Liver (tissue), 9 donors: Measurements from ENCODE around the gene PCDHA6. TPM values are rescaled to one million over a fixed set of nuclear protein-coding genes. Genes with fewer than 3 reads are reported as not detected.
"Not testable (repeated sequence)": the region's sequence is repeated elsewhere in the genome, so short reads cannot be mapped to it uniquely, and the experiment has no call there.

ENCODE experiments used
- DNase-seq: peaks from one replicate; pipeline ENCODE4 v3.0.0-alpha.2; 2017; ENCODE audit warnings: low spot score
- H3K27ac ChIP-seq, 2 donors: one replicate each; pipeline ENCODE4 v1.7.0; 2013; ENCODE audit warnings: inconsistent platforms in 2 of 2, low read length in 2 of 2, control low read depth in 1 of 2, low read depth in 1 of 2, mild to moderate bottlenecking in 1 of 2
- H3K27me3 ChIP-seq, 4 donors: one replicate each; pipeline versions ENCODE4 v1.6.1 to v1.7.0; 2013; ENCODE audit warnings: low read length in 3 of 4, inconsistent platforms in 1 of 4, mild to moderate bottlenecking in 1 of 4, moderate library complexity in 1 of 4; ENCODE audit not compliant: control insufficient read depth in 4 of 4, insufficient read depth in 4 of 4
- H3K36me3 ChIP-seq, 4 donors: one replicate each; pipeline versions ENCODE4 v1.6.1 to v1.7.0; 2013; ENCODE audit warnings: low read length in 3 of 4, mild to moderate bottlenecking in 3 of 4, low read depth in 1 of 4, moderate library complexity in 1 of 4; ENCODE audit not compliant: control insufficient read depth in 4 of 4, insufficient read depth in 3 of 4
- H3K4me1 ChIP-seq, 4 donors: one replicate each; pipeline versions ENCODE4 v1.6.1 to v1.7.0; 2013; ENCODE audit warnings: low read length in 3 of 4, mild to moderate bottlenecking in 3 of 4, moderate library complexity in 1 of 4; ENCODE audit not compliant: control insufficient read depth in 4 of 4, insufficient read depth in 4 of 4
- H3K4me3 ChIP-seq, 3 donors: one replicate each; pipeline versions ENCODE4 v1.6.1 to v1.7.0; 2013; ENCODE audit warnings: low read length in 3 of 3, control low read depth in 1 of 3, low read depth in 1 of 3, mild to moderate bottlenecking in 1 of 3
- H3K9ac ChIP-seq, 2 donors: one replicate each; pipeline ENCODE4 v1.7.0; 2013; ENCODE audit warnings: low read length in 2 of 2, mild to moderate bottlenecking in 2 of 2, moderate library complexity in 2 of 2, control low read depth in 1 of 2, low read depth in 1 of 2
- H3K9me3 ChIP-seq, 4 donors: one replicate each; pipeline versions ENCODE4 v1.6.1 to v1.7.0; 2013; ENCODE audit warnings: low read length in 3 of 4; ENCODE audit not compliant: control insufficient read depth in 4 of 4
- EGR1 ChIP-seq, 2 donors: IDR thresholded peaks; 2 replicates each; pipeline ENCODE4 v1.6.1; 2016 to 2018; ENCODE audit warnings: antibody characterized with exemption in 2 of 2, low read depth in 2 of 2
- FOXA1 ChIP-seq: IDR thresholded peaks from 2 replicates; pipeline ENCODE4 v1.6.1; 2016; ENCODE audit warnings: antibody characterized with exemption
- FOXA2 ChIP-seq: IDR thresholded peaks from 2 replicates; pipeline ENCODE4 v1.6.1; 2016; ENCODE audit warnings: antibody characterized with exemption
- GABPA ChIP-seq, 2 donors: IDR thresholded peaks in 1 of 2; conservative IDR thresholded peaks in 1 of 2; 2 replicates each; pipeline ENCODE4 v1.6.1; 2016; ENCODE audit warnings: antibody characterized with exemption in 2 of 2, mild to moderate bottlenecking in 1 of 2, moderate library complexity in 1 of 2
- HNF4G ChIP-seq: IDR thresholded peaks from 2 replicates; pipeline ENCODE4 v1.6.1; 2016; ENCODE audit warnings: antibody characterized with exemption
- JUND ChIP-seq, 2 donors: IDR thresholded peaks; 2 replicates each; pipeline ENCODE4 v1.6.1; 2016; ENCODE audit warnings: antibody characterized with exemption in 2 of 2
- NR2F2 ChIP-seq: IDR thresholded peaks from 2 replicates; pipeline ENCODE4 v1.6.1; 2016; ENCODE audit warnings: antibody characterized with exemption
- RAD21 ChIP-seq, 2 donors: IDR thresholded peaks; 2 replicates each; pipeline ENCODE4 v1.6.1; 2016; ENCODE audit warnings: antibody characterized with exemption in 2 of 2, mild to moderate bottlenecking in 2 of 2
- WGBS: extraction: QIAGEN DNeasy Blood & Tissue Kit; methylation state at CpG from one replicate; pipeline ENCODE4 v1.1.7; 2013; 5-methylcytosine and 5-hydroxymethylcytosine counted together
- polyA plus RNA-seq, 2 donors: library from polyadenylated mRNA; stranded (reverse) in 1 of 2; unstranded in 1 of 2; fragments of 200-250 nt in 1 of 2; fragments of >200 nt in 1 of 2; fragmentation: Nextera tagmentation in 1 of 2; extraction: Ambion mirVana in 1 of 2; gene quantifications; one replicate each; pipeline versions ENCODE4 v1.2.1 to v1.2.3, GENCODE V29; 2013 to 2015
- total RNA-seq, 2 donors: library from RNA; depleted of rRNA; stranded (reverse); fragments of >200 nt; gene quantifications; one replicate each; pipeline ENCODE4 v1.2.3, GENCODE V29; 2014
- TF ChIP-seq, protein P1 (sequence below): fragments of 150-350 bp; IDR thresholded peaks from 2 replicates; pipeline ENCODE4 v1.5.1; 2017; ENCODE audit warnings: improper control_type of control experiment, low read depth, low read length; ENCODE audit not compliant: missing input control
- TF ChIP-seq, protein P2 (sequence below): IDR thresholded peaks from 2 replicates; pipeline ENCODE4 v1.6.1; 2016; ENCODE audit warnings: antibody characterized with exemption, mild to moderate bottlenecking
- donor health status: healthy.
- donor health status: healthy.
- donor health status: healthy.
- donor health status: healthy.
- donor health status: healthy.

PCDHA6 gene
- total and polyA plus RNA-seq, 4 donors = 0.02 to 0.08 TPM; not detected in 2

DNA sequence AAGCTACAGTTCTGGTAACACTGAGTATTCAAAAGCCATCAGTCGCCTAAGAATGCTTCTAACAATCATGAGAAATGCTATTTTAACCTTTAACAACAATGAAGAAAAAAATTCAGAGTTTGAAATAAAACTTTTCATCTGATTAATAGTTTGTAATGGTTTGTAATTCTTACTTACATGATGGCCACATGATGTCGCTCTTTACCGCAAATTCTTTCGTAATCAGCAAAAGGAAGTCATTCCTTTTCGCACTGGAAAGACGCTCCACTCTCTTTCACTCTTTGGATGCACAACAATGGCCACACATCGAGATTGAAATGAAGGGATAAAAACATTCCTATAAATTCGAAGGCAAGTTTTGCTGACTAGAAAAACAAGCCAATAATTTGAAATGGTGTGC is 6.2 kb downstream of the PCDHA6 start, which contains the start of gene PCDHA7:
Gene PCDHA7 (plus strand): TSS at position 277 of the 400 bp plus-strand sequence. CDS start 115 bp downstream, at position 392.
- Histone ChIP-seq H3K36me3 (no peaks in the 10 kb centered on the region), H3K27me3 (peaks cover 0 to 9% (median 3%) of the 10 kb centered on the region in 4 donors), H3K4me3 (peak within 1 kb of the TSS in 1 of 3 donors; percentile 8), H3K27ac (no peak within 1 kb of the TSS), H3K9me3 (peaks cover 13 to 27% (median 20%) of the 10 kb centered on the region in 4 donors), H3K9ac (no peak within 1 kb of the TSS), H3K4me1 (no peaks in the 10 kb centered on the region)
- WGBS = 10% methylated on average over 8 of the region's 8 CpGs
- DNase-seq = no peak
- TF ChIP-seq JUND (IDR thresholded peaks at IDR 0.05) = no peak
- TF ChIP-seq, protein P1, sequence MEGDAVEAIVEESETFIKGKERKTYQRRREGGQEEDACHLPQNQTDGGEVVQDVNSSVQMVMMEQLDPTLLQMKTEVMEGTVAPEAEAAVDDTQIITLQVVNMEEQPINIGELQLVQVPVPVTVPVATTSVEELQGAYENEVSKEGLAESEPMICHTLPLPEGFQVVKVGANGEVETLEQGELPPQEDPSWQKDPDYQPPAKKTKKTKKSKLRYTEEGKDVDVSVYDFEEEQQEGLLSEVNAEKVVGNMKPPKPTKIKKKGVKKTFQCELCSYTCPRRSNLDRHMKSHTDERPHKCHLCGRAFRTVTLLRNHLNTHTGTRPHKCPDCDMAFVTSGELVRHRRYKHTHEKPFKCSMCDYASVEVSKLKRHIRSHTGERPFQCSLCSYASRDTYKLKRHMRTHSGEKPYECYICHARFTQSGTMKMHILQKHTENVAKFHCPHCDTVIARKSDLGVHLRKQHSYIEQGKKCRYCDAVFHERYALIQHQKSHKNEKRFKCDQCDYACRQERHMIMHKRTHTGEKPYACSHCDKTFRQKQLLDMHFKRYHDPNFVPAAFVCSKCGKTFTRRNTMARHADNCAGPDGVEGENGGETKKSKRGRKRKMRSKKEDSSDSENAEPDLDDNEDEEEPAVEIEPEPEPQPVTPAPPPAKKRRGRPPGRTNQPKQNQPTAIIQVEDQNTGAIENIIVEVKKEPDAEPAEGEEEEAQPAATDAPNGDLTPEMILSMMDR = no peak
- TF ChIP-seq FOXA1 = no peak
- peak in 1 of 2 donors; percentile 14 for TF ChIP-seq RAD21 (IDR thresholded peaks at IDR 0.05)

DNA sequence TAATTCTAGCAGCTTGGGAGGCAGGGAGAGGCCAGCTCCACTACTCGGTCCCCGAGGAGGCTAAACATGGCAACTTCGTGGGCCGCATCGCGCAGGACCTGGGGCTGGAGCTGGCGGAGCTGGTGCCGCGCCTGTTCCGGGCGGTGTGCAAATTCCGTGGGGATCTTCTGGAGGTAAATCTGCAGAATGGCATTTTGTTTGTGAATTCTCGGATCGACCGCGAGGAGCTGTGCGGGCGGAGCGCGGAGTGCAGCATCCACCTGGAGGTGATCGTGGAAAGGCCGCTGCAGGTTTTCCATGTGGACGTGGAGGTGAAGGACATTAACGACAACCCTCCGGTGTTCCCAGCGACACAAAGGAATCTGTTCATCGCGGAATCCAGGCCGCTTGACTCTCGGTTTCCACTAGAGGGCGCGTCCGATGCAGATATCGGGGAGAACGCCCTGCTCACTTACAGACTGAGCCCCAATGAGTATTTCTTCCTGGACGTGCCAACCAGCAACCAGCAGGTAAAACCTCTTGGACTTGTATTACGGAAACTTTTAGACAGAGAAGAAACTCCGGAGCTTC is 6.8 kb downstream of the PCDHA6 start:
- Histone ChIP-seq H3K9me3 (peaks cover 11 to 25% (median 18%) of the 10 kb centered on the region in 4 donors), H3K4me3 (peak overlapping the region in 1 of 3 donors; percentile 8)
- H3K36me3 ChIP-seq, H3K27me3 ChIP-seq, H3K9ac ChIP-seq, H3K27ac ChIP-seq, H3K4me1 ChIP-seq, DNase-seq: not testable (repeated sequence)
- 20% methylated on average over 35 of the region's 38 CpGs for WGBS

DNA sequence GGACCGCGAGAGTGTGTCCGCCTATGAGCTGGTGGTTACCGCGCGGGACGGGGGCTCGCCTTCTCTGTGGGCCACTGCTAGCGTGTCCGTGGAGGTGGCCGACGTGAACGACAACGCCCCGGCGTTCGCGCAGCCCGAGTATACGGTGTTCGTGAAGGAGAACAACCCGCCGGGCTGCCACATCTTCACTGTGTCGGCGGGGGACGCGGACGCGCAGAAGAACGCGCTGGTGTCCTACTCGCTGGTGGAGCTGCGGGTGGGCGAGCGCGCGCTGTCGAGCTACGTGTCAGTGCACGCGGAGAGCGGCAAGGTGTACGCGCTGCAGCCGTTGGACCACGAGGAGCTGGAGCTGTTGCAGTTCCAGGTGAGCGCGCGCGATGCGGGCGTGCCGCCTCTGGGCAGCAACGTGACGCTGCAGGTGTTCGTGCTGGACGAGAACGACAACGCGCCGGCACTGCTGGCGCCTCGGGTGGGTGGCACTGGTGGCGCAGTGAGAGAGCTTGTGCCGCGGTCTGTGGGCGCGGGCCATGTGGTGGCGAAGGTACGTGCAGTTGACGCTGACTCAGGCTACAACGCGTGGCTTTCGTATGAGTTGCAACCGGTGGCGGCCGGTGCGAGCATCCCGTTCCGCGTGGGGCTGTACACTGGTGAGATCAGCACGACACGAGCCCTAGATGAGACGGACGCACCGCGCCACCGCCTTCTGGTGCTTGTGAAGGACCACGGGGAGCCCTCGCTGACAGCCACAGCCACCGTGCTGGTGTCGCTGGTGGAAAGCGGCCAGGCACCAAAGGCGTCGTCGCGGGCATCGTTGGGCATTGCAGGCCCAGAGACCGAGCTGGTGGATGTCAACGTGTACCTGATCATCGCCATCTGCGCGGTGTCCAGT is 8.1 kb downstream of the PCDHA6 start:
- DNase-seq = no peak
- H3K9me3 ChIP-seq = peaks cover 9 to 18% (median 14%) of the 10 kb centered on the region in 4 donors
- no peak for TF ChIP-seq GABPA (IDR thresholded peaks at IDR 0.05 in 1 of 2, conservative IDR thresholded peaks at IDR 0.05 in 1 of 2)
- TF ChIP-seq NR2F2 = no peak
- TF ChIP-seq HNF4G = no peak
- no peak for TF ChIP-seq FOXA2
- TF ChIP-seq RAD21 (IDR thresholded peaks at IDR 0.05) = no peak
- TF ChIP-seq, protein P1 = no peak
- no peak for TF ChIP-seq JUND (IDR thresholded peaks at IDR 0.05)
- TF ChIP-seq, protein P2, sequence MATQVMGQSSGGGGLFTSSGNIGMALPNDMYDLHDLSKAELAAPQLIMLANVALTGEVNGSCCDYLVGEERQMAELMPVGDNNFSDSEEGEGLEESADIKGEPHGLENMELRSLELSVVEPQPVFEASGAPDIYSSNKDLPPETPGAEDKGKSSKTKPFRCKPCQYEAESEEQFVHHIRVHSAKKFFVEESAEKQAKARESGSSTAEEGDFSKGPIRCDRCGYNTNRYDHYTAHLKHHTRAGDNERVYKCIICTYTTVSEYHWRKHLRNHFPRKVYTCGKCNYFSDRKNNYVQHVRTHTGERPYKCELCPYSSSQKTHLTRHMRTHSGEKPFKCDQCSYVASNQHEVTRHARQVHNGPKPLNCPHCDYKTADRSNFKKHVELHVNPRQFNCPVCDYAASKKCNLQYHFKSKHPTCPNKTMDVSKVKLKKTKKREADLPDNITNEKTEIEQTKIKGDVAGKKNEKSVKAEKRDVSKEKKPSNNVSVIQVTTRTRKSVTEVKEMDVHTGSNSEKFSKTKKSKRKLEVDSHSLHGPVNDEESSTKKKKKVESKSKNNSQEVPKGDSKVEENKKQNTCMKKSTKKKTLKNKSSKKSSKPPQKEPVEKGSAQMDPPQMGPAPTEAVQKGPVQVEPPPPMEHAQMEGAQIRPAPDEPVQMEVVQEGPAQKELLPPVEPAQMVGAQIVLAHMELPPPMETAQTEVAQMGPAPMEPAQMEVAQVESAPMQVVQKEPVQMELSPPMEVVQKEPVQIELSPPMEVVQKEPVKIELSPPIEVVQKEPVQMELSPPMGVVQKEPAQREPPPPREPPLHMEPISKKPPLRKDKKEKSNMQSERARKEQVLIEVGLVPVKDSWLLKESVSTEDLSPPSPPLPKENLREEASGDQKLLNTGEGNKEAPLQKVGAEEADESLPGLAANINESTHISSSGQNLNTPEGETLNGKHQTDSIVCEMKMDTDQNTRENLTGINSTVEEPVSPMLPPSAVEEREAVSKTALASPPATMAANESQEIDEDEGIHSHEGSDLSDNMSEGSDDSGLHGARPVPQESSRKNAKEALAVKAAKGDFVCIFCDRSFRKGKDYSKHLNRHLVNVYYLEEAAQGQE = no peak
- TF ChIP-seq EGR1 (IDR thresholded peaks at IDR 0.05; ENCODE audit: low read depth in 2 of 2) = no peak
- 43% methylated on average over 103 of the region's 103 CpGs for WGBS
- H3K4me1 ChIP-seq = no peaks in the 10 kb centered on the region
- H3K36me3 ChIP-seq = no peaks in the 10 kb centered on the region
- H3K27ac ChIP-seq = no peak overlapping the region
- peaks cover 0 to 8% (median 3%) of the 10 kb centered on the region in 4 donors for H3K27me3 ChIP-seq
- H3K9ac ChIP-seq = no peak overlapping the region
- H3K4me3 ChIP-seq = no peak overlapping the region
